ENCODE measurements around the gene PMEPA1. TPM values are rescaled to one million over a fixed set of nuclear protein-coding genes. Genes with fewer than 3 reads are reported as not detected.

The PMEPA1 gene
- total RNA-seq, 4 donors from 2014 or later, result 9.6 to 47.5 (median 18.9) TPM

GRCh38 chr20:57708694-57709673 is 831 bp downstream of the PMEPA1 start:
- Histone ChIP-seq H3K27ac (peak overlapping the region; percentile 32 to 95 (median 90)), H3K4me3 (peak overlapping the region; percentile 68 to 95), H3K36me3 (no peaks in the 10 kb centered on the region), H3K27me3 (no peaks in the 10 kb centered on the region), H3K4me1 (peaks cover 0 to 87% (median 16%) of the 10 kb centered on the region in 3 donors), H3K9me3 (no peaks in the 10 kb centered on the region)
- TF ChIP-seq POLR2AphosphoS5 (IDR thresholded peaks at IDR 0.05), result no peak
- no peak for TF ChIP-seq POLR2A (IDR thresholded peaks at IDR 0.05)
- no peak for TF ChIP-seq EP300 (IDR thresholded peaks at IDR 0.05)
- TF ChIP-seq CTCF (IDR thresholded peaks at IDR 0.05), result no peak
- no peak for ATAC-seq
- 0 to 20% methylated on average over 1 to 2 of the region's 108 CpGs for WGBS, 2 donors (ENCODE audit: low coverage in 1 of 2)

- no peak for ATAC-seq
- WGBS, 2 donors (ENCODE audit: low coverage in 1 of 2), result 40 to 45% methylated on average over 6 to 7 of the region's 23 CpGs
- peak overlapping the region; percentile 32 to 95 (median 90) for H3K27ac ChIP-seq
- H3K9me3 ChIP-seq, result no peaks in the 10 kb centered on the region
- H3K27me3 ChIP-seq, result no peaks in the 10 kb centered on the region
- TF ChIP-seq POLR2AphosphoS5 (IDR thresholded peaks at IDR 0.05) (peak; percentile 37), CTCF (IDR thresholded peaks at IDR 0.05) (no peak)
- peaks cover 0 to 85% (median 13%) of the 10 kb centered on the region in 3 donors for H3K4me1 ChIP-seq
- peak overlapping the region; percentile 68 to 95 for H3K4me3 ChIP-seq
- no peaks in the 10 kb centered on the region for H3K36me3 ChIP-seq
These were observed 1.7 kb downstream of the PMEPA1 start for GRCh38 chr20:57707849-57708693.

- no peaks in the 10 kb centered on the region for H3K9me3 ChIP-seq
- peak overlapping the region; percentile 32 to 95 (median 90) for H3K27ac ChIP-seq
- peak overlapping the region in 1 of 2 donors; percentile 68 for H3K4me3 ChIP-seq
- no peaks in the 10 kb centered on the region for H3K27me3 ChIP-seq
- H3K36me3 ChIP-seq, result no peaks in the 10 kb centered on the region
- 66 to 70% methylated on average over 6 to 7 of the region's 7 CpGs for WGBS, 2 donors (ENCODE audit: low coverage in 1 of 2)
- TF ChIP-seq CTCF (IDR thresholded peaks at IDR 0.05) (no peak), EP300 (IDR thresholded peaks at IDR 0.05) (no peak), POLR2A (IDR thresholded peaks at IDR 0.05) (no peak), POLR2AphosphoS5 (IDR thresholded peaks at IDR 0.05) (no peak)
- ATAC-seq, result no peak
- H3K4me1 ChIP-seq, result peaks cover 0 to 80% (median 10%) of the 10 kb centered on the region in 3 donors
These were observed 2.5 kb downstream of the PMEPA1 start for GRCh38 chr20:57707320-57707719.

- no peaks in the 10 kb centered on the region for H3K36me3 ChIP-seq
- H3K9me3 ChIP-seq, result no peaks in the 10 kb centered on the region
- peak overlapping the region in 3 of 4 donors; percentile 35 to 93 (median 86) for H3K27ac ChIP-seq
- peaks cover 0 to 67% (median 10%) of the 10 kb centered on the region in 3 donors for H3K4me1 ChIP-seq
- H3K4me3 ChIP-seq, result no peak overlapping the region
- ATAC-seq, result no peak
- WGBS, 2 donors (ENCODE audit: low coverage in 1 of 2), result 50 to 84% methylated on average over 1 to 6 of the region's 18 CpGs
- no peaks in the 10 kb centered on the region for H3K27me3 ChIP-seq
- no peak for TF ChIP-seq CTCF (IDR thresholded peaks at IDR 0.05)
- no peak for TF ChIP-seq EP300 (IDR thresholded peaks at IDR 0.05)
- TF ChIP-seq POLR2AphosphoS5 (IDR thresholded peaks at IDR 0.05), result no peak
- no peak for TF ChIP-seq POLR2A (IDR thresholded peaks at IDR 0.05)
These were observed 4.5 kb downstream of the PMEPA1 start for GRCh38 chr20:57705127-57705899.
